Activated CD4-positive, alpha-beta T cell treated with anti-CD3 and anti-CD28 coated beads for 1 hour (primary cell): ENCODE data around the gene PEMT.
"Not testable (repeated sequence)": the region's sequence is repeated elsewhere in the genome, so short reads cannot be mapped to it uniquely, and the experiment has no call there.

Experiments
- DNase-seq: peaks from one replicate; pipeline ENCODE4 v3.0.0-alpha.2; 2020

PEMT gene

GRCh38 chr17:17498606-17499301 lies 92.8 kb downstream of the PEMT start:
- DNase-seq, result no peak

- DNase-seq, result no peak
Observed at GRCh38 chr17:17497845-17498520, 93.5 kb downstream of the PEMT start.

- DNase-seq, result no peak
Observed at GRCh38 chr17:17497065-17497844, 94.3 kb downstream of the PEMT start.

- peak; percentile 69 for DNase-seq
Observed at GRCh38 chr17:17496189-17497064, 95.1 kb downstream of the PEMT start, which contains the start of gene RASD1. Gene RASD1, minus strand, starts transcription at chr17:17496395. Its CDS starts 214 bp downstream, at chr17:17496181.

- no peak for DNase-seq
Observed at GRCh38 chr17:17495536-17496188, 95.8 kb downstream of the PEMT start.

GRCh38 chr17:17494870-17495535 lies 96.5 kb downstream of the PEMT start:
- DNase-seq, result no peak

- no peak for DNase-seq
Observed at GRCh38 chr17:17494499-17494869, 97.0 kb downstream of the PEMT start.

- no peak for DNase-seq
Observed at GRCh38 chr17:17493986-17494466, 97.5 kb downstream of the PEMT start.

GRCh38 chr17:17493249-17493985 lies 98.1 kb downstream of the PEMT start:
- no peak for DNase-seq

GRCh38 chr17:17492571-17492970 lies 98.9 kb downstream of the PEMT start:
- DNase-seq, result no peak

- no peak for DNase-seq
Observed at GRCh38 chr17:17492085-17492484, 99.4 kb downstream of the PEMT start.

GRCh38 chr17:17491546-17491988 lies 99.9 kb downstream of the PEMT start:
- DNase-seq, result no peak

- DNase-seq, result no peak
Observed at GRCh38 chr17:17491031-17491471, 100.5 kb downstream of the PEMT start.

GRCh38 chr17:17487998-17488397 lies 103.5 kb downstream of the PEMT start:
- DNase-seq, result no peak

GRCh38 chr17:17486416-17486815 lies 105.1 kb downstream of the PEMT start:
- DNase-seq, result not testable (repeated sequence)

- no peak for DNase-seq
Observed at GRCh38 chr17:17485420-17485819, 106.1 kb downstream of the PEMT start.

GRCh38 chr17:17484451-17484899 lies 107.0 kb downstream of the PEMT start:
- no peak for DNase-seq

GRCh38 chr17:17481860-17482259 lies 109.6 kb downstream of the PEMT start:
- no peak for DNase-seq

- DNase-seq, result no peak
Observed at GRCh38 chr17:17480593-17481148, 110.8 kb downstream of the PEMT start.

- no peak for DNase-seq
Observed at GRCh38 chr17:17479209-17479608, 112.3 kb downstream of the PEMT start.
